IMR-90 (cell line): Measurements from ENCODE around the gene CD28. TPM values are rescaled to one million over a fixed set of nuclear protein-coding genes. Genes with fewer than 3 reads are reported as not detected.

Experiments used
- ATAC-seq: fragments of 200-7000 bp; cut with Tn5 transposase; 2 replicates; pipeline ENCODE4 v1.9.1; 2020; ENCODE audit warnings: low read depth, mild to moderate bottlenecking, moderate library complexity
- BruUV-seq: library from RNA; stranded (reverse); fragments of 400-500 nt; replicated peaks from 2 replicates; lab custom pipeline; 2021; lab: Mats Ljungman, UMichigan
- CTCF ChIA-PET: fragments of 300-600 bp; formaldehyde crosslinking; extraction: SDS; loops from one replicate; lab custom pipeline; 2021; ENCODE audit warnings: antibody characterized with exemption; lab: Yijun Ruan, JAX
- POLR2A ChIA-PET: fragments of 300-600 bp; sonication (Branson Sonifier 250); formaldehyde crosslinking; loops from one replicate; lab custom pipeline; 2022; ENCODE audit warnings: antibody characterized with exemption; ENCODE audit not compliant: unreplicated experiment; lab: Charles Lee
- DNase-seq: peaks from one replicate; pipeline ENCODE4 v3.0.0; 2013
- H2AFZ ChIP-seq: replicated peaks from 2 replicates; pipeline ENCODE3; 2013; ENCODE audit warnings: low read length, mild to moderate bottlenecking; ENCODE audit not compliant: poor library complexity
- H2AK5ac ChIP-seq: 2 replicates; pipeline ENCODE4 v1.6.1; 2013; ENCODE audit warnings: low read depth, low read length, inconsistent platforms
- H2AK9ac ChIP-seq: replicated peaks from 2 replicates; pipeline ENCODE3; 2013; ENCODE audit warnings: mild to moderate bottlenecking, low read depth, low read length, moderate library complexity; ENCODE audit not compliant: poor library complexity
- H2BK120ac ChIP-seq: 2 replicates; pipeline ENCODE4 v1.6.1; 2013; ENCODE audit warnings: low read depth, low read length, inconsistent platforms
- H2BK15ac ChIP-seq: 3 replicates; pipeline ENCODE4 v1.6.1; 2013; ENCODE audit warnings: low read depth, low read length, inconsistent platforms
- H2BK20ac ChIP-seq: 2 replicates; pipeline ENCODE4 v1.6.1; 2013; ENCODE audit warnings: low read depth, mild to moderate bottlenecking, inconsistent platforms, low read length, moderate library complexity
- H2BK5ac ChIP-seq: 2 replicates; pipeline ENCODE4 v1.6.1; 2013; ENCODE audit warnings: mild to moderate bottlenecking, low read depth, low read length, inconsistent platforms; ENCODE audit not compliant: poor library complexity, severe bottlenecking
- H3K14ac ChIP-seq: replicated peaks from 2 replicates; pipeline ENCODE4 v1.6.1; 2013; ENCODE audit warnings: low read depth, low read length, inconsistent platforms
- H3K18ac ChIP-seq: 2 replicates; pipeline ENCODE4 v1.6.1; 2013; ENCODE audit warnings: low read depth, low read length, control low read depth
- H3K23ac ChIP-seq: 2 replicates; pipeline ENCODE4 v1.6.1; 2013; ENCODE audit warnings: low read depth, low read length, inconsistent platforms
- H3K27ac ChIP-seq: 2 replicates; pipeline ENCODE4 v1.5.1; 2013; ENCODE audit warnings: mild to moderate bottlenecking, control low read depth, low read length; ENCODE audit not compliant: insufficient read depth
- H3K27me3 ChIP-seq: 2 replicates; pipeline ENCODE4 v1.6.1; 2013; ENCODE audit warnings: low read length; ENCODE audit not compliant: control insufficient read depth, insufficient read depth
- H3K36me3 ChIP-seq: 2 replicates; pipeline ENCODE4 v1.6.1; 2013; ENCODE audit warnings: low read length, mixed read lengths; ENCODE audit not compliant: control insufficient read depth, insufficient read depth
- H3K4ac ChIP-seq: 2 replicates; pipeline ENCODE4 v1.6.1; 2013; ENCODE audit warnings: low read depth, low read length, inconsistent platforms
- H3K4me1 ChIP-seq: 2 replicates; pipeline ENCODE4 v1.6.1; 2013; ENCODE audit warnings: low read length, mixed read lengths; ENCODE audit not compliant: control insufficient read depth, insufficient read depth
- H3K4me2 ChIP-seq: 2 replicates; pipeline ENCODE4 v1.6.1; 2013; ENCODE audit warnings: low read depth, mild to moderate bottlenecking, control low read depth, low read length, moderate library complexity
- H3K4me3 ChIP-seq: 2 replicates; pipeline ENCODE4 v1.5.1; 2013; ENCODE audit warnings: low read depth, mild to moderate bottlenecking, control low read depth, low read length, moderate library complexity; ENCODE audit not compliant: insufficient read depth
- H3K56ac ChIP-seq: 2 replicates; pipeline ENCODE4 v1.6.1; 2013; ENCODE audit warnings: low read length, inconsistent platforms; ENCODE audit not compliant: insufficient read depth; ENCODE audit errors: extremely low read depth
- H3K79me1 ChIP-seq, 2 experiments: 2 replicates each; pipeline ENCODE4 v1.6.1; 2013; ENCODE audit warnings: low read length in 2 of 2, inconsistent platforms in 1 of 2, low read depth in 1 of 2
- H3K9ac ChIP-seq: 2 replicates; pipeline ENCODE4 v1.6.1; 2013; ENCODE audit warnings: low read depth, low read length, control low read depth
- H3K9me1 ChIP-seq: 2 replicates; pipeline ENCODE4 v1.6.1; 2013; ENCODE audit warnings: low read length, inconsistent platforms; ENCODE audit not compliant: insufficient read depth
- H3K9me3 ChIP-seq: 2 replicates; pipeline ENCODE4 v1.6.1; 2013; ENCODE audit warnings: low read length; ENCODE audit not compliant: control insufficient read depth, insufficient read depth
- H4K20me1 ChIP-seq: 2 replicates; pipeline ENCODE4 v1.6.1; 2013; ENCODE audit warnings: low read length, inconsistent platforms; ENCODE audit not compliant: insufficient read depth
- H4K5ac ChIP-seq: 2 replicates; pipeline ENCODE4 v1.6.1; 2013; ENCODE audit warnings: mild to moderate bottlenecking, low read depth, low read length, control low read depth
- H4K8ac ChIP-seq, 2 experiments: 2 replicates each; pipeline ENCODE4 v1.6.1; 2013; ENCODE audit warnings: low read depth in 2 of 2, low read length in 2 of 2, control low read depth in 1 of 2, inconsistent platforms in 1 of 2
- H4K91ac ChIP-seq: 2 replicates; pipeline ENCODE4 v1.6.1; 2013; ENCODE audit warnings: low read depth, low read length, inconsistent platforms; ENCODE audit not compliant: insufficient read depth
- CEBPB ChIP-seq: IDR thresholded peaks from 2 replicates; pipeline ENCODE4 v1.6.1; 2012; ENCODE audit warnings: low read depth, low read length, improper control_type of control experiment
- CHD1 ChIP-seq: IDR thresholded peaks from 2 replicates; pipeline ENCODE4 v1.6.1; 2012; ENCODE audit warnings: low read depth, low read length, improper control_type of control experiment
- FOS ChIP-seq: fragments of 150-350 bp; IDR thresholded peaks from 2 replicates; pipeline ENCODE4 v1.6.1; 2016; ENCODE audit warnings: low read depth, low read length
- MAFK ChIP-seq: IDR thresholded peaks from 2 replicates; pipeline ENCODE4 v1.6.1; 2012; ENCODE audit warnings: low read depth, low read length, improper control_type of control experiment
- MAZ ChIP-seq: IDR thresholded peaks from 2 replicates; pipeline ENCODE4 v1.6.1; 2012; ENCODE audit warnings: low read depth, mild to moderate bottlenecking, low read length, improper control_type of control experiment, moderate library complexity, borderline replicate concordance
- MXI1 ChIP-seq: IDR thresholded peaks from 2 replicates; pipeline ENCODE4 v1.6.1; 2012; ENCODE audit warnings: low read depth, mild to moderate bottlenecking, low read length, moderate library complexity, borderline replicate concordance
- NFE2L2 ChIP-seq: fragments of 150-350 bp; IDR thresholded peaks from 2 replicates; pipeline ENCODE4 v1.6.1; 2016; ENCODE audit warnings: low read depth, mild to moderate bottlenecking, low read length
- POLR2A ChIP-seq: IDR thresholded peaks from 2 replicates; pipeline ENCODE4 v1.6.1; 2012; ENCODE audit warnings: mild to moderate bottlenecking, low read depth, low read length
- RAD21 ChIP-seq: IDR thresholded peaks from 2 replicates; pipeline ENCODE4 v1.6.1; 2012; ENCODE audit warnings: low read length, improper control_type of control experiment
- RCOR1 ChIP-seq: IDR thresholded peaks from 2 replicates; pipeline ENCODE4 v1.6.1; 2012; ENCODE audit warnings: mild to moderate bottlenecking, low read length, improper control_type of control experiment; ENCODE audit not compliant: insufficient replicate concordance
- RFX5 ChIP-seq: IDR thresholded peaks from 2 replicates; pipeline ENCODE4 v1.8.0; 2012; ENCODE audit warnings: low read depth, mild to moderate bottlenecking, low read length, moderate library complexity
- SMC3 ChIP-seq: fragments of 150-350 bp; IDR thresholded peaks from 2 replicates; pipeline ENCODE4 v1.6.1; 2016; ENCODE audit warnings: low read depth, mild to moderate bottlenecking, antibody characterized with exemption, low read length, moderate library complexity
- WGBS, 2 experiments: methylation state at CpG; one replicate each; pipeline versions ENCODE4 v1.1.5 to v1.1.7; 2013; ENCODE audit warnings: missing lambda C conversion rate in 2 of 2; ENCODE audit not compliant: insufficient read length in 1 of 2; ENCODE audit errors: extremely low coverage in 2 of 2; 5-methylcytosine and 5-hydroxymethylcytosine counted together
- dilution Hi-C: fragments of 300-500 bp; cut with HindIII; formaldehyde crosslinking; loops from one replicate; pipeline ENCODE4 v1.14.3; 2018; ENCODE audit warnings: low sequenced_read_pairs; ENCODE audit not compliant: unreplicated experiment
- in situ Hi-C: fragments of 300-500 bp; cut with MboI; formaldehyde crosslinking; loops from 3 replicates; pipeline ENCODE4 v1.14.3; 2019; ENCODE audit warnings: low sequenced_read_pairs, inconsistent platforms, mixed read lengths
- intact Hi-C: fragments of 100-400 bp; cut with micrococcal nuclease; formaldehyde crosslinking; loops from 2 replicates; pipeline ENCODE4 v1.10.0; 2022
- polyA plus RNA-seq, 3 experiments: library from polyadenylated mRNA; depleted of rRNA; stranded (reverse); fragments of >200 nt; gene quantifications; 2 replicates each; pipeline ENCODE4 v1.2.3, GENCODE V29; 2012; ENCODE audit warnings: low replicate concordance in 1 of 3
- total RNA-seq: library from RNA; depleted of rRNA; stranded (reverse); fragments of >200 nt; gene quantifications from 2 replicates; pipeline ENCODE4 v1.2.3, GENCODE V29; 2012
- TF ChIP-seq, protein P1 (sequence below): fragments of 150-350 bp; IDR thresholded peaks from 2 replicates; pipeline ENCODE4 v1.6.1; 2016; ENCODE audit warnings: low read depth, mild to moderate bottlenecking, low read length, moderate library complexity, borderline replicate concordance
- TF ChIP-seq, protein P2 (sequence below): fragments of 150-350 bp; IDR thresholded peaks from 2 replicates; pipeline ENCODE4 v1.6.1; 2017; ENCODE audit warnings: mild to moderate bottlenecking, antibody characterized with exemption, low read length, low read depth

The CD28 gene
- total and polyA plus RNA-seq, 2 of the 4 experiments (the other 2 are of a cell fraction) = not detected

DNA sequence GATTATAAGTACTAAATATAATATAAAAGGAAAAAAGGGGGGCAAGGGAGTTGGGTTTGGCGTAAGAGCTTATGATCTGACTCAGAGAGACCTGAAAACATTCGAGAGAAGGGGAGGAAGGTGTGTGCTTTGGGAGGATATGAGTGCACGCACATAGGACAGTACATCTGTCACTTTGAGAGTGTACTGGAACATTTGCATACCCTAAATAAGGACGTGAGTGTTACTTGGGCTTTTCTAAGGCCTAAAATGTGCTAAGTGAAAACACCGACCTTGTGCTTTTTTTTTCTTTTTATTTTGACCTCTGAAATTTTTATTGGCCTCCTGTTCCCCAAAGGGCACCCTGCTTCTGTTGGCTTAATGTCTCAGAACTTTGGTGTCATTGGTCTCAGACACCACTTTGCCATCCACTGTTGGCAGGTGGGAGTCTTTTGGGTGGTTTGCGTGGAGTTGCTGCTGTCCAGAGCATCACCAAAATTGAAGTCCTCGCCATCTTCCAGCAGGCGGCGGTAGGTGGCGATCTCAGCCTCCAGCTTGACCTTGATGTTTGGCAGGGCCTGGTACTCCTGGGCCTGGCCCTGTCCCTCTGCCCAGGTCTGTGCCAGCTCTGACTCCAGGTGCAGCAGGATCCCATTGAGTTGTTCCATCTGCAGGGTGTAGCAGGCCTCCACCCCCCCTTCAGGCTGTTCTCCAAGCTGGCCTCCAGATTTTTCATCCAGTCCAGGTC is 57.7 kb downstream of the CD28 start:
- intact Hi-C loops = no loop called here
- in situ Hi-C loops = no loop called here
- no peak overlapping the region for H2BK120ac ChIP-seq
- CTCF ChIA-PET = no interaction called here
- ATAC-seq (no peak), DNase-seq (no peak)
- BruUV-seq = no TSS peak
- POLR2A ChIA-PET = no interaction called here
- no peak overlapping the region for H3K4me3 ChIP-seq
- H2AFZ ChIP-seq = no peak overlapping the region
- H2BK15ac ChIP-seq = no peak overlapping the region
- H3K9me3 ChIP-seq = no peaks in the 10 kb centered on the region
- no peak overlapping the region for H3K27ac ChIP-seq
- H4K91ac ChIP-seq = no peak overlapping the region
- no peaks in the 10 kb centered on the region for H3K36me3 ChIP-seq
- no peak overlapping the region for H3K4me2 ChIP-seq
- no peak for TF ChIP-seq POLR2A
- TF ChIP-seq, protein P1, sequence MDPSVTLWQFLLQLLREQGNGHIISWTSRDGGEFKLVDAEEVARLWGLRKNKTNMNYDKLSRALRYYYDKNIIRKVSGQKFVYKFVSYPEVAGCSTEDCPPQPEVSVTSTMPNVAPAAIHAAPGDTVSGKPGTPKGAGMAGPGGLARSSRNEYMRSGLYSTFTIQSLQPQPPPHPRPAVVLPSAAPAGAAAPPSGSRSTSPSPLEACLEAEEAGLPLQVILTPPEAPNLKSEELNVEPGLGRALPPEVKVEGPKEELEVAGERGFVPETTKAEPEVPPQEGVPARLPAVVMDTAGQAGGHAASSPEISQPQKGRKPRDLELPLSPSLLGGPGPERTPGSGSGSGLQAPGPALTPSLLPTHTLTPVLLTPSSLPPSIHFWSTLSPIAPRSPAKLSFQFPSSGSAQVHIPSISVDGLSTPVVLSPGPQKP = no peak
- TF ChIP-seq RCOR1 = no peak
- no peak for TF ChIP-seq MAZ
- no peak for TF ChIP-seq CEBPB
- no peak for TF ChIP-seq MAFK
- TF ChIP-seq RFX5 = no peak
- no peak for TF ChIP-seq NFE2L2
- TF ChIP-seq FOS = no peak
- TF ChIP-seq MXI1 = no peak
- no peak for TF ChIP-seq RAD21
- TF ChIP-seq SMC3 = no peak
- TF ChIP-seq, protein P2, sequence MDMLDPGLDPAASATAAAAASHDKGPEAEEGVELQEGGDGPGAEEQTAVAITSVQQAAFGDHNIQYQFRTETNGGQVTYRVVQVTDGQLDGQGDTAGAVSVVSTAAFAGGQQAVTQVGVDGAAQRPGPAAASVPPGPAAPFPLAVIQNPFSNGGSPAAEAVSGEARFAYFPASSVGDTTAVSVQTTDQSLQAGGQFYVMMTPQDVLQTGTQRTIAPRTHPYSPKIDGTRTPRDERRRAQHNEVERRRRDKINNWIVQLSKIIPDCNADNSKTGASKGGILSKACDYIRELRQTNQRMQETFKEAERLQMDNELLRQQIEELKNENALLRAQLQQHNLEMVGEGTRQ = no peak
- TF ChIP-seq CHD1 = no peak
- no peak overlapping the region for H3K14ac ChIP-seq
- no peak overlapping the region for H2BK5ac ChIP-seq
- H3K23ac ChIP-seq = no peak overlapping the region
- no peak overlapping the region for H3K56ac ChIP-seq
- 70% methylated on average over 6 of the region's 10 CpGs; no CpG with 5 or more reads in 1 of the 2 experiments for WGBS, 2 experiments
- H3K4me1 ChIP-seq = peaks cover 12% of the 10 kb centered on the region
- dilution Hi-C loops = no loop called here
- H3K79me1 ChIP-seq = no peaks in the 10 kb centered on the region
- H3K18ac ChIP-seq = no peak overlapping the region
- H3K9ac ChIP-seq = no peak overlapping the region
- no peak overlapping the region for H3K4ac ChIP-seq
- no peaks in the 10 kb centered on the region for H3K27me3 ChIP-seq
- no peak overlapping the region for H4K5ac ChIP-seq
- no peak overlapping the region for H4K8ac ChIP-seq
- H4K20me1 ChIP-seq = no peaks in the 10 kb centered on the region
- H2BK20ac ChIP-seq = no peak overlapping the region
- peaks cover 12% of the 10 kb centered on the region for H3K9me1 ChIP-seq
- no peak overlapping the region for H2AK9ac ChIP-seq
- H2AK5ac ChIP-seq = no peak overlapping the region
